Right renal cortex interstitium (tissue), 3 donors: ENCODE measurements around the gene NKD1. TPM values are rescaled to one million over a fixed set of nuclear protein-coding genes. Genes with fewer than 3 reads are reported as not detected.

Source experiments
- DNase-seq, 3 donors: peaks; one replicate each; pipeline ENCODE4 v3.0.0-alpha.2; 2013; ENCODE audit warnings: low read depth in 3 of 3, low spot score in 2 of 3
- polyA plus RNA-seq, 3 donors: library from polyadenylated mRNA; unstranded; fragments of 120-200 nt; gene quantifications; one replicate each; pipeline ENCODE4 v1.2.1, GENCODE V29; 2013; ENCODE audit not compliant: insufficient read length in 3 of 3

Gene NKD1
- polyA plus RNA-seq, 3 donors, result 9.3 to 11.2 (median 10.4) TPM

- peak; percentile 54 to 74 (median 57) for DNase-seq
These were observed 117.1 kb downstream of the NKD1 start for GRCh38 chr16:50665128-50665878.

DNA sequence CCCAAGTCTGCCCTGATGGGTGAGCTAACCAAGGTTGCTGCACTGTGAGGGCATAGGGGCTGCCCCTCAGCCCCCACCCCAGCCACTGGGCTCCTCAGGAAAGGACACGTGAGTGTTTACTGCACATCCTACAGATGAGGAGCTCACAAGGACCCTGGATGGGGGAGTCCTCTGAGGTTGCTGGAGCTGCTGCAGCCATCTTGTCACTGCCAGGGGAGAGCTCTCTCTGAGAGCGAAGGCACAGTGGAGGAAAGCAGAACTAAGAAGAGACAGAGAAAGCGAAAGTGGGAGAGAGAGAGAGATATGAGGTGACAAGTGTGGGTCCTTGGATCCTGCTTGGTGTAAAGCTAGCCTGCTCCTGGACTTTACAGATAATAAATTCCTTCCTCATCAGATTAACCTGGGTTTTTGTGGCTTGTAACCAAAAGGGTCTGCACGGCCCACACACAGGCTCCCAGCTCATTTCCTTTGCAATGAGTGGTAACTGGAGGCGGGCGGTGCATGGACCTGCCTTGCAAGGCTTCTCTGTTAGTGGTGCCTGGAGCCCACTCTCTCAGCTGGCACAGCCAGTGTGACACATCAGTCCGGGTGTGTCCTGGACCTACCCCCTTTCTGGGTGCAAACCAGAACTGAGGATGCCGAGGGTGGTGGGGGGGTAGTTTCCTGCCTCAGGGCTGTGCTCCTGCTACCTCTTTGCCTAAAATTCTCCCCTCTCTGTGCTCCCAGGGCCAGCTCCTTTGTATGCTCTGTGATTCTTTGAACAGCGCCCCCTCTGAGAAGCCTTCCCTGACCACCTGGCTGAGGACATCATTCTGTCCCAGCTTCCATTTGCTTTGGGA, 118.7 kb downstream of the NKD1 start:
- DNase-seq, result no peak

DNA sequence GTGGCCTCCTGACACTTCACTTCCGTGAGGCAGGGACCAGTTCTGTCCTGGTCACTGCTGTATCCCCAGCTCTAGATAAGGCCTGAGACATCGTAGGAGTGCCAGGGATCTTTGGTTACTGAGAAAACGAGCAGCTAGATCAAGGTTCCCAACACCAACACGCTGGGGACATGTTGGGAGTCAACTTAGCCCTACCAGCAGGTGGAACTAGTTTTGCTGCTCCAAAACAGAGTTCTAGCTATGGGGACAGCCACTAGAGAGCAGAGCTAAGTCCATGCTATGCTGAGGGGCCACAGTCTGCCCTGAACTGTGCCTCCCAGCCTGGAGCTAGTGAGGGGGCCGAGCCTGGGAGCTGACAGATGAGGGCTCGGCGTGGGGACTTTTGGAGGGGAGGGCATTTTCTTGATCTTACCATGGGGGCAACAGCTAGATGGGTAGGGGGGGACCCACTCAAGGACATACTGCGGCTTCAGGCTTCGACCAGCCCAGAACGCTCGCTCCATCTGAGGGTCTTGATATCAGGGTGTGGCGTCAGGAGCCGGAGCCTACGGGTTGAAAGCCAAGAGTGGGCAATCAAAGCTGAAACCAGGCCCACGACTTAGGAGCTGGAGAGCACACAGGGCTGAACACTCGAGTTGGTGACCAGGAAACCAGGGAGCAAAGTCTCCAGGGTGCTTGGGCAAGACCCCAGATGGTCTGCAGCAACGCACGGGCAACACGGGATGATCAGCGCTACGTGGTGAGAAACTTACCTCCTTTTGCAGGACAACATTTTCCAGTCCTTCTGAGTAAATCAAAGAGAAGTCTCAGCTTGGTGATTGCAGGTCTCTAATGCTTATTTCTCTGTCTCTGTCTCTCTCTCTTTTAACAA, 119.5 kb downstream of the NKD1 start:
- no peak for DNase-seq

- DNase-seq, result no peak
These were observed 120.3 kb downstream of the NKD1 start for GRCh38 chr16:50668368-50669008.

DNA sequence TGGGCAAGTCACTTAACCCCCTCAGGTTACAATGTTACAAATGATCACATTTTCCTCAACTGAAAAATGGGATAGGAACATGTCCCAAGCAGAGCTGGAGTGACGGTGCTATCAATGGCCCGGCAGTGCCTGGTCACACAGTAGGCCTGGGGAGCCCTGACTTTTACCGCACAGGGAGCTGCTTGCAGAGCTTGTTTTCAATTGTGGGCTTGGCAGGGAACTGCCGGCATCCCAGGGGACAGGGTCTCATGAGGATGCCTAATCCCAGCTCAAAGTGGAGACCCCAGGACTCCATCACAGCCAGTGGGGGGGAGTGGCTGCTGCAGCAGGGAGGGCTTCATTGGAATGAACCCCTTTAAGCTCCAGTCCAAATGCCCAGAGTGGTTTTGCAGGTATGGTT, 121.5 kb downstream of the NKD1 start:
- no peak for DNase-seq

- DNase-seq, result no peak
These were observed 122.3 kb downstream of the NKD1 start for GRCh38 chr16:50670476-50670875.

DNA sequence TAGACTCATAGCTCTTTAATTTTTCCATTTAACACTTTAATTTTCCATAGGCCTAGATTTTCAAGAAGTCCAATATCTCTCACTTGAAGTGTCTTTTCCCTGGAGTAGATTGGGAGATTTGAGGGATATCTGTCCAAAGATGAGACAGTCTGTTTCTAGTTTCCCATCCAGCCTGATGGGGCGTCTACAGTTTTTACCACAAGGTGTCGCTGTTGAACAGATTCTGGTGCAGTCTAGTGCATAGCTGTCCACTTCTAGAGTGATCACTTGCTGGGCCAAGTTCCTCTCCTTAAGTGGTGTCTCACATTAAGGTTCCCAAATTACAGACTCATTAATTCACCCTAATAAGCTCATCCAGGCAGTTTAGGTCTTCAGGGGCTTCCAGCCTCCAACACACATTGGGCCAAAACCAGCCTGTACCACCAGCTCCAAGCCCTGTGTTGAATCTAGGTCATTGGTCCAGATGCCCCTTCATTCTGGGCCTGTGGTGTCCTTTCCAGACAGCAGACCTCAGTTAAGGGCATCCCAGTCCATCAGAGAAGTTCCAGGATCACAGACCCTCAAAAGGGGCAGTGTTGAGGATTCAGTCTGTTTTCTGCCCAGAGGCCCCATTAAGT, 123.6 kb downstream of the NKD1 start:
- DNase-seq, result no peak

GRCh38 chr16:50673496-50674275, 125.5 kb downstream of the NKD1 start:
- no peak for DNase-seq

DNA sequence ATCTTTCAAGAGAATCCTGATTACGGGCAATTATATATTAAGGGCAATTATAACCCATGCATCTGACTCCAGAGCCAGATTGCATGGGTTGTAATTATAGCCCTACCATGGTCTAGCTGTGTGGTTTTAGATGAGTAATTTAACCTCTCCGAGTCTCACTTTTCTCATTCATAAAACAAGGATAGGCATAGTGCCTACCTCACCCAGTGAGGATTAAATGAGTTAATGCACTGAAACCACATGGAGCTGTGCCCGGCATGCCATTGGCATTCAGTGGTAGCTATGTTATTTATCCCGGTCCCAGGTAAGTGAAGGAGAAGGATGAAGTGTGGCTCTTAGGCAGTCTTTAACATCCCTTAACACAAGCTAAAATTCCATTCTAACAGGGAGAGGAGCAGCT, 126.6 kb downstream of the NKD1 start:
- no peak for DNase-seq

DNA sequence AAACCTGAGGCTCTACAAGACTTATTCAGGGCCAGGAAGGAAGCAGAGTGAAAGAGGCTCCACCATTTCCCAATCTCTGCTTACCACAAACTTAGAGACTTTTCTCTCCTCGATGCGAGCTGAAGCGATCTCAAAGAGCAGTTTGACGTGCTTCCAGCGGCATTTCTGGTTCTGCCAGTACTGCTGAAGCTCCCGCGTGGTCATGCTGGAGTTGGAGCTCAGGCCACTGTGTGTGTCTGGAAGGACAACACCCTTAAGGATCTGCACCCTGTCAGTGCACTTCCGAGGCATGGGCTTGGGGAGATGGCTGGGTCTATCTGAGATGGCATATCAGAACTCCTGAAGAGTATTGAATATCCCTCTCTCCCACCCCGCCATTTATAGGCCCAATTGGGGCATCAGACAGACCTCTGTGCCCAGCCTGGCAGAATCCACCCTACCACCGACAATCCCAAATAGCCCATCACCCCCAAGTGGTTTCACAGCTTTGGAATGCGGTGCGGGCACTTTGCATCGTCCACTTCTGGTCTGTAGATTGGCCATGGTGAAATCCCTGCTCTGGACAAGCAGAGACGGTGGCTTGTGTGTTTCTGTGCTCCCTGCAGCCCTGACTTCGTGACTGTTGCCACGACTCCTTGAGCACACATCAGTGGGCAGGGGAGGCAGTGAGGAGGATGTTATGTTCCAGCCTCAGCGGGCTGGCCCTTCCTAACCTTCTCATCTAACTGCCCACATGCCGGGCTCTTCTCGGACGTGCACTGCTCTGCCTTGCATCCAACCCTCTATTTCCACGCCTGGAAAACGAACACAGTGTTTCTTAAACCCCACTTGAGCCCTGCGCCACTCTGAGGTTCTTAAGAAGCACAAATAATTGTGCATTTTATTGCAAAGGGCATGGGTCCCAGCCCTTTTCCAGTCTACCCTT, 127.8 kb downstream of the NKD1 start:
- DNase-seq, result no peak

DNA sequence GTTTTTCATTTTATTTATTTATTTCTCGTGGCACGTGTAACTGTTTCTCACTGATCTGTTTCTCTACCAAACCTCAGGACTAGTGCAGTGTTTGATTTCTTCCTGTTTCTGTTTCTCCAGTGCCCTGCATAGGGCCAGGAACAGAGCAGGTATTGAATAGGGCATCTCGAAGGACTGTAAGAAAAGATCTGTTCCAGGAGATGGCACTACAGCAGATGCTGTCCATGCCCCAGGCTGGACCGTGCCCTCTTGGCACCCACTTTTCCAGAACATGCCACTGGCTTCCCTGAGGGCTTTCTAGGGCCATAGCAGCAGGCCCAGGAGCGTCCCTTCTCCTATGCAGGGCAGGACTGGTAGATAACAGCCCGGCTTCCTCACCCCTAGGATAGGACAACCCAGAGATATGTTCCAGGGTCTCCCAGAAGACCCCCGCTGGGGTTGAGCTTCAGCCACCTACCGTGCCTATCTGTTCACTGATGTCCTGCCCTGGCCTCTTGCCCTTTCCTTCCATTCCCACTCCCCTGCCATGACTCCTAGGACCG, 128.6 kb downstream of the NKD1 start:
- no peak for DNase-seq

GRCh38 chr16:50677351-50677750, 129.2 kb downstream of the NKD1 start:
- DNase-seq, result no peak

DNA sequence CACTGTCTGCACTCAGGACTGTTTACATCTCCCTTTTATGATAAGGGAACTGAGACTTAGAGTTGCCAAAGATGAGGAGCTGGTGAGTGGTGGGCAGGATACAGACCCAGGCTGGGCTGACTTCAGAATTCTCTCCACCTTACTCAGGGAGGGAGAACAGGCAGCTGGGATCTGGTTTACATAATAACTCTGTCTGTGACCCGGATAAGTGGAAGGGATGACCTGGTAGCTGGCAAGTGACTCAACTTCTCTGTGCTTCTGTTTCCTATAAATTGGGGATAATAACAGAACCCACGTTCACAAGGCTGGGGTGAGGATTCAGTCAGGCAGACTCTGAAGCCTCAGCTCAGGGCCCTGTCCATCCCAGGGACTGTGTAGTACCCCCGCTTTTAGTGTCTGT, 130.3 kb downstream of the NKD1 start:
- DNase-seq, result no peak

DNA sequence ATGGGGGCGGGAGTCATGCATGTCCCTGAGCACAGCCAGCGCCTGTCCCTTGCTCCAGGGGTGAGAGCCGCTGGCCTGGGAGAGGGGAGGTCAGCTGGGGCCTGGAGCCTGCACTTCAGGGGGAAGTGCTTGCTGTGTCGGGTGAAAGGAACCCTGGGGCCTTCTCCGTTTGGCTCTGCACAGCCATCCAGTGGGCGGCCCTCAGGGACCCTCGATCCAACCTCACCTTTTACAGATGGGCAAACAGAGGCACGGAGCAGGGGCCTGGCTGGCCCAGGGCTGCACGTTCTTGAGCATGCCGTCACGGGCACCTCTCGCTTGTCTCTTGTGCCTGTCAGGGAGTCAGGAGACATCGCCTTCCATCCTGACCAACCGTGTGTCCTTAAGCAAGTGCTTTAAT, 131.1 kb downstream of the NKD1 start:
- no peak for DNase-seq

DNA sequence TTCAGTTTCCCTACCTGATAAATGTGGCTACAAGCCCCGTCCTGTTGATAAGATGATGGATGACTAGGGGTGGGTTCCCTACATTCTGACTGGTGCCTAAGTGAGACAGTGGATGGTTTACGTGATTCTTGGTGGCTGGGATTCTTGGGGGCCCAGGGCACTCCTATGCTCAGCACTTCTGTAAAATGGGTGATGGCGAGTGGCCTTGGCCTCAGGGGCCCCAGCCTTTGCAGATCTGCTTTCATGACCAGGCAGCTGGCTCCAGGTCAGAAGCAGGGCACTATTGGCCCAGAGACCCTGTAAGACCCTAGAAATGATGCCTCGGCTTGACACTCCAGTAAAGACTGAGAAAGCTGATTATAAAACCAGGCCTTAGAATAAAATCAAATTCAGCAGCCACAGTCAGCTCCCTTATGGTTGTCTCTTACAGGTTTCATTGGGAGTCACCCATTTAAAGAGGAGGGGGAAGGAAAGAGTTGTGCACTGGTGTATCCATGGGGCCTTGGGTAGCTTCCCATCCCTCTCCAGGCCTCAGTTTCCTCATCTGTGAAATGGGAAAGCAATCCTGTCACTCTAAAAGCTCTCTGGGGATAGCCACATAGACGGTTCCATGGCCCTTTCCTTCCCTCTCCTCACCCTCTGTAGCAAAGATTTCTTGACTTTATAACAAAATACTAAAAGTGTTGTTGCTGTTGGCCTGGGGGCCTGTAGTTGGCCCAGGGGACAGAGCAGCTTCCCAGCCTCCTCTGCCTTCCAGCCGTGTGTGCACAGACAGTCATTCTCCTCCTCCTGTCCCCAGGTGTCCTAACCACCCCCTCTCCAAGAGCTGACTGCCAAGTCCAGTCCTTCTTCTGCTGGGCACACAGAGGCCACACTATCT, 131.7 kb downstream of the NKD1 start:
- no peak for DNase-seq

DNA sequence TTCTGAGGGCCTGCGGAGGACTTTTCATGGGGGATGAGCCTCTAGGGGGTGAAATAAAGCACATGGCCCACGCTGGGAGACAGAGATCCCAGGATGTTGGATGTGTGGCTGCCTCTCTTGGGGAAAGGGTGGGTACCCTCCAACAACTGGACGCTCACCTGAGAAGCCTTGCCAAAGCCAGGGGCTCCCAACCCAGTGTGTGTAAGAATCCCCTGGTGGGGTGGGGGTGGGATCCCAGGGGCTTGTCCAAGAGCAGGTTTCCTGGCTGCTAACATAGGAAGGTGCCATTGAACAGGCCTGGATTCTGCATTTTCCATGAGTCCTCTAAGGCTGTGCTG, 132.3 kb downstream of the NKD1 start:
- DNase-seq, result no peak
